Trophoblast cell (in vitro differentiated cells and primary cell): ENCODE data around the gene STAC2.
A peak's percentile ranks its signal among the peaks of the same experiment; 100 is the strongest.

ENCODE experiments used
- DNase-seq, 2 donors: peaks; one replicate each; pipeline ENCODE4 v3.0.0-alpha.2; 2016
- H2AFZ ChIP-seq: 2 replicates; pipeline ENCODE4 v1.6.1; 2013; ENCODE audit warnings: low read length, moderate library complexity, mild to moderate bottlenecking; ENCODE audit not compliant: insufficient read depth, poor library complexity
- H2AK5ac ChIP-seq: 2 replicates; pipeline ENCODE4 v1.6.1; 2013; ENCODE audit warnings: mild to moderate bottlenecking, low read length
- H2BK120ac ChIP-seq: 2 replicates; pipeline ENCODE4 v1.6.1; 2013; ENCODE audit warnings: low read length, mild to moderate bottlenecking, moderate library complexity; ENCODE audit not compliant: insufficient read depth, poor library complexity
- H2BK12ac ChIP-seq: 2 replicates; pipeline ENCODE4 v1.6.1; 2013; ENCODE audit warnings: mild to moderate bottlenecking, low read length, moderate library complexity
- H2BK5ac ChIP-seq: 2 replicates; pipeline ENCODE4 v1.6.1; 2013; ENCODE audit warnings: low read length, low read depth, moderate library complexity, mild to moderate bottlenecking; ENCODE audit not compliant: poor library complexity
- H3K14ac ChIP-seq: 2 replicates; pipeline ENCODE4 v1.6.1; 2013; ENCODE audit warnings: mild to moderate bottlenecking, low read length
- H3K18ac ChIP-seq: 2 replicates; pipeline ENCODE4 v1.6.1; 2013; ENCODE audit warnings: mild to moderate bottlenecking, low read length
- H3K23ac ChIP-seq: 2 replicates; pipeline ENCODE4 v1.6.1; 2013; ENCODE audit warnings: low read length
- H3K27ac ChIP-seq: 2 replicates; pipeline ENCODE4 v1.5.1; 2013; ENCODE audit warnings: low read depth, mild to moderate bottlenecking, inconsistent platforms, low read length, moderate library complexity
- H3K27me3 ChIP-seq: 2 replicates; pipeline ENCODE4 v1.6.1; 2013; ENCODE audit warnings: inconsistent platforms, mild to moderate bottlenecking, low read length, moderate library complexity; ENCODE audit not compliant: insufficient read depth
- H3K36me3 ChIP-seq, 2 experiments: 1 replicate in 1 of 2; 2 replicates in 1 of 2; pipeline ENCODE4 v1.6.1; 2013; ENCODE audit warnings: low read length in 2 of 2, mild to moderate bottlenecking in 2 of 2, moderate library complexity in 1 of 2; ENCODE audit not compliant: insufficient read depth in 2 of 2, control insufficient read depth in 1 of 2
- H3K4ac ChIP-seq: 2 replicates; pipeline ENCODE4 v1.6.1; 2013; ENCODE audit warnings: low read depth, mild to moderate bottlenecking, low read length, moderate library complexity
- H3K4me1 ChIP-seq, 2 experiments: 1 replicate in 1 of 2; 2 replicates in 1 of 2; pipeline ENCODE4 v1.6.1; 2013; ENCODE audit warnings: low read length in 2 of 2, mild to moderate bottlenecking in 2 of 2, moderate library complexity in 1 of 2; ENCODE audit not compliant: insufficient read depth in 2 of 2, control insufficient read depth in 1 of 2
- H3K4me2 ChIP-seq: 2 replicates; pipeline ENCODE4 v1.6.1; 2013; ENCODE audit warnings: inconsistent platforms, mild to moderate bottlenecking, low read length, moderate library complexity
- H3K4me3 ChIP-seq: 2 replicates; pipeline ENCODE4 v1.5.1; 2013; ENCODE audit warnings: mild to moderate bottlenecking, low read depth, low read length, inconsistent platforms
- H3K79me1 ChIP-seq: one replicate; pipeline ENCODE4 v1.6.1; 2013; ENCODE audit warnings: low read length
- H3K79me2 ChIP-seq: 2 replicates; pipeline ENCODE4 v1.6.1; 2013; ENCODE audit warnings: low read length, mild to moderate bottlenecking; ENCODE audit not compliant: control insufficient read depth, insufficient read depth, poor library complexity
- H3K9ac ChIP-seq: 2 replicates; pipeline ENCODE4 v1.6.1; 2013; ENCODE audit warnings: mild to moderate bottlenecking, low read length
- H3K9me3 ChIP-seq: 2 replicates; pipeline ENCODE4 v1.6.1; 2013; ENCODE audit warnings: low read depth, mild to moderate bottlenecking, control low read depth, inconsistent platforms, low read length; ENCODE audit not compliant: insufficient read depth
- H4K12ac ChIP-seq: 2 replicates; pipeline ENCODE4 v1.6.1; 2013; ENCODE audit warnings: low read depth, mild to moderate bottlenecking, low read length, moderate library complexity
- H4K8ac ChIP-seq: 2 replicates; pipeline ENCODE4 v1.6.1; 2013; ENCODE audit warnings: low read depth, mild to moderate bottlenecking, low read length, moderate library complexity
- H4K91ac ChIP-seq: one replicate; pipeline ENCODE4 v1.6.1; 2013; ENCODE audit warnings: low read depth, mild to moderate bottlenecking, low read length, moderate library complexity
- WGBS: extraction: QIAGEN DNeasy Blood & Tissue Kit; methylation state at CpG from one replicate; pipeline ENCODE4 v1.1.7; 2013; ENCODE audit warnings: missing lambda C conversion rate; ENCODE audit not compliant: insufficient read length, insufficient coverage; ENCODE audit errors: extremely low coverage; 5-methylcytosine and 5-hydroxymethylcytosine counted together

Gene STAC2

DNA sequence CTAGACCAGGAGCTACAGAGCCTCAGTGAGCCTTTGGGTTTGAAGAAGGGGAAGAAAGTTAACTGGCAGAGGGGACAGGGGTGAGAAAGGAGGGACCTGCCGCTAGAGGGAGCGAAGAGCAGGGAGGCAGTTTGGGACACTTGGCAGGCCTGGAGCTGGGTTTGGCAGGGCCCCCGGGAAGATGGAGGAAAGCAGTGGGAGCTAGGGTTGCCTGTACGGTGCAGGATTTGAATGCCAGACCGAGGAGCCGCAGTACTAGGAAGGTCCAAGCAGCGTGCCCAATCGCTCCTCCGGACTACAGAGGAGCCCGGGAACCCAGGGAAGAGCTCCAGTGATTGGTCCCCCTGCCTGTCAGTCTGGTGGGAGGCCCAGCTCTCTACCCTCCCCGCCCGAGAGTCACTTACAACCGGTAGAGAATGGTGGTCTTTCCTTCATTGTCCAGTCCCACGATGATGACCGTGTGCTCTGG is 61.0 kb downstream of the STAC2 start:
- Histone ChIP-seq H2AK5ac (no peak overlapping the region), H3K4me1 (peaks cover 17 to 19% of the 10 kb centered on the region in 2 experiments), H3K9me3 (no peaks in the 10 kb centered on the region), H4K8ac (peak overlapping the region; percentile 81), H4K12ac (no peak overlapping the region), H3K36me3 (no peaks in the 10 kb centered on the region), H3K4me3 (peak overlapping the region; percentile 68), H3K23ac (no peak overlapping the region), H2BK5ac (no peak overlapping the region), H3K27me3 (peaks cover 9% of the 10 kb centered on the region), H2AFZ (peak overlapping the region; percentile 88), H3K4ac (no peak overlapping the region), H4K91ac (peak overlapping the region; percentile 64), H2BK120ac (no peak overlapping the region), H3K4me2 (peak overlapping the region; percentile 90), H2BK12ac (no peak overlapping the region), H3K18ac (peak overlapping the region; percentile 50), H3K27ac (no peak overlapping the region), H3K79me2 (peaks cover 3% of the 10 kb centered on the region), H3K14ac (peak overlapping the region; percentile 49), H3K79me1 (peaks cover 4% of the 10 kb centered on the region), H3K9ac (peak overlapping the region; percentile 11)
- DNase-seq = peak; percentile 54 to 69
- WGBS = no CpG with 5 or more reads among the region's 15 CpGs

DNA sequence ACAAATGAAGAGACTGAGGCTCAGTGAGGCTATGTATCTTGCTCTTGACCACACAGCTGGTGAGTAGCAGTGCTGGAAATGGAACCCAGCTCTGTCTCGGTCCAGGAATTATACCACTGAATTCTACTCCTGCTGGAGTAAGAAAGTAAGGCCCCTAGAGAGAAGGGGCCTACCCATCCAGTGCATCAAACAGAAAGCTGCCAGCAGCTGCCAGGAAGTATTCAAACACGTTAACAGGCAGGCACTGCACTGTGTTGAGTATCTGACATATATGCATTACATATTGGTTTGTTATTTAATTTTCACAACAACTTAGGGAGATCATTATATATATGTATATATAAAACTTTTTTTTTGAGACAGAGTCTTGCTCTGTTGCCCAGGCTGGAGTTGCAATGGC is 63.8 kb downstream of the STAC2 start:
- H4K12ac ChIP-seq = no peak overlapping the region
- no peak overlapping the region for H2BK5ac ChIP-seq
- H3K79me1 ChIP-seq = peaks cover 4% of the 10 kb centered on the region
- H3K4ac ChIP-seq = no peak overlapping the region
- no peaks in the 10 kb centered on the region for H3K9me3 ChIP-seq
- H3K23ac ChIP-seq = no peak overlapping the region
- no peak for DNase-seq
- peaks cover 9% of the 10 kb centered on the region for H3K27me3 ChIP-seq
- no peak overlapping the region for H4K8ac ChIP-seq
- H3K4me2 ChIP-seq = no peak overlapping the region
- no peak overlapping the region for H4K91ac ChIP-seq
- no peak overlapping the region for H2BK120ac ChIP-seq
- H3K9ac ChIP-seq = no peak overlapping the region
- H3K4me1 ChIP-seq = peaks cover 21 to 23% of the 10 kb centered on the region in 2 experiments
- H3K79me2 ChIP-seq = peaks cover 3% of the 10 kb centered on the region
- H2AFZ ChIP-seq = no peak overlapping the region
- H3K18ac ChIP-seq = no peak overlapping the region
- WGBS = no CpG with 5 or more reads among the region's 2 CpGs
- H3K27ac ChIP-seq = no peak overlapping the region
- H3K14ac ChIP-seq = no peak overlapping the region
- H2BK12ac ChIP-seq = no peak overlapping the region
- no peaks in the 10 kb centered on the region for H3K36me3 ChIP-seq
- H3K4me3 ChIP-seq = no peak overlapping the region
- H2AK5ac ChIP-seq = no peak overlapping the region
